GM10266 (cell line): ENCODE results near the gene U2SURP.
"Not testable (repeated sequence)": the region's sequence is repeated elsewhere in the genome, so short reads cannot be mapped to it uniquely, and the experiment has no call there.

Experiments used
- DNase-seq: peaks from one replicate; pipeline ENCODE4 v3.0.0; 2012; ENCODE audit errors: extremely low spot score
- CTCF ChIP-seq: IDR thresholded peaks from 2 replicates; pipeline ENCODE4 v1.5.1; 2012; ENCODE audit warnings: mild to moderate bottlenecking, low read depth; ENCODE audit not compliant: control insufficient read depth, insufficient read depth; ENCODE audit errors: missing control alignments

Gene U2SURP

DNA sequence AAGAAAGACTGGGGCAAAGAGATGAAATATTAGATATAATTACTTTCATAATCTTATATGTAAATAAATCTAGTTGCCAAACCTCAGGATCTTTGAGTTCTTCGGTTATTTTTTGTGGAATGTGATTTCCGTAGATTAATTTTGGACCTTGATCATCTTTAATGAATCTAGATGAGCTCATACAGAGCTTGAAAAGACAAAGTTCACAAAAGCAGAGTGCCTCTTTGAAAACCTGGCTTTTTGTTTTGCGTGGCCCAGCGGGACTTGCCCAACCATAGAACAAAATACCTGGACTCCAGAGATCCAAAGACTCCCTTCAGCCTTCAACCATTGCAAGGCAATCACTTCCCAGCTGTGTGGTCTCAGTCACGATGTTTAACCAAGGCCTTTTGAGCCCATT lies 63.4 kb downstream of the U2SURP start:
- no peak for TF ChIP-seq CTCF
- no peak for DNase-seq

GRCh38 chr3:143065364-143065763 lies 64.0 kb downstream of the U2SURP start:
- no peak for TF ChIP-seq CTCF
- DNase-seq, result no peak

DNA sequence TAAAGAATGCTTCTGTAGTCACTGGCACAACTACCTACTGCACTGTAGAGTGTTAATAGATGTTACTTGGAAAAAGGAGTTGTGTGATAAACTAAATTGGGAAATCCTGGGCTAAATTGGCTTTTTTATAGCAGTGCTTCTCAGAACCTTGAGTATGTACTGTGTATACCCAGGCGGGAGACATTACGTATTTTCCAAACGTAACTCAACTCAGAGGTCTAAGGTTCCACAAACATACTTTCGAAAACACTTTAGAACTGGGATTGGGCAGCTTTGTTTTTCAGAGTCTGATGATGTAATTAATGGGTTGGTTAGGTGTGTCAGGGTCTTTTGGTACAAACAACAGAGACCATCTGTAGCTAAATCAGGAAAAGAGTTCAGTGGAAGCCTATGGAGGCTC lies 64.7 kb downstream of the U2SURP start:
- TF ChIP-seq CTCF, result no peak
- no peak for DNase-seq

- no peak for TF ChIP-seq CTCF
- no peak for DNase-seq
Observed at GRCh38 chr3:143067201-143067600, 65.8 kb downstream of the U2SURP start.

DNA sequence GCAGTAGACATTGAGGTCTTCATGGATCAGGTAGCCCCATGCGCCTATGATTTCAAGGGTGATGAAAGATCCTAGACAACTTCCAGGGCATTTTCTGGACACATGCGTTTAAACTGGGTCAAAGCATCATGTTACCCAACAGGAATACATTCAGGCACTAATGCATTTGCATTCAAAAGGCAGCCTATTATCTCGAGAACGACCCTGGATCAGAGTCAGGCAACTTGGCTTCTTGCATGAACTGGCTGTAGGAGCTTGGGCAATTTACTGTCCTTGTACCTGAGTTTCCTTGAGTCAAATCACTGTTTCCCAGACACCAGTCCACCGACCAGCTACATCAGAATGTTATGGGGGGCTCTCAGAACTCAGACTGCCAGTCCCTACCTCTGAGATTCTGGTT lies 66.7 kb downstream of the U2SURP start:
- no peak for TF ChIP-seq CTCF
- no peak for DNase-seq

DNA sequence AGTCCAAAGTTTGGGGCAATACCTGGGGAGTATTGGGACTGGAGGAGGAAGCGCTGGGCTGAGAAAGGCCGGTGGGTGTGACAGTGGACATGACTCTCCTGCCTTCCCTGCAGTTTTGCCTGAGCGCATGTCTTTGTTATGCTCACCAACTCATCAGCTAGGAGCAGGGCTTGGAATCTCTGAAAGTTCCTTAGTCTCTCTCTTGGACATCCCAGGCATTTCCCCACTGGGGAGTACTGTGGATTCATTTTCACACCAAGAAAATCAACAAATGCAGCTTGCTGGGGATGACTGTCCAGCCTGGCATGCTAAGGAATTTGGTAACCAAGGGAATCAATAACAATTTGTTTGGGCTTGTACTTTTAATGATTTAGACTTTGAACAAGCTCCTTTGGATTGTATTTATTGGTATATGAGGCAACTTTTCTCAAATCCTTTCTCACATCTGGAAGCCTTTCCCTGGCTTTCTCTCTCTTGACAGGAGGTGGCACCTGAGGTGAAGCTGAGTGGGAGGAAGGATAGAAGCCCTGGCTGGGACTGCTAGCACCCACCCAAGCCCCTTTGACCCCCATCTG lies 69.7 kb downstream of the U2SURP start:
- no peak for DNase-seq
- TF ChIP-seq CTCF, result no peak

DNA sequence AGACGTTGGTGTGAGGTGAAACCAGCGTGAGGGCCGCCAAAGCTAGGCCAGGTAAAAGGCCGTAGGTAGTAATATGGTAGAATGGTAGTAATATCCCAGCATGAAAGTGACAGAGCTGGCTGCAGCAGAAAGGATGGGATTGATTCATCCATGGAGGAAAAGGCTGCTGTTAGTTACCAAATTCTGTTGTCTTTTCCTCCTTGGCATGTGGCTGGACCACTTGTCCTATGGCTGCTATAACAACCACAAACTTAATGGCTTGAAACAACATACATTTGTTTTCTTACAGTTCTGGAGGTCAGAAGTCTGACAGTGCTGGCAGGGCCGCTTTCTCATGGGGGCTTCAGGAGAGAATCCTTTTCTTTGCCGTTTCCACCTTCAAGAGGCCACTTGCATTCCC lies 70.4 kb downstream of the U2SURP start:
- no peak for TF ChIP-seq CTCF
- no peak for DNase-seq

- DNase-seq, result not testable (repeated sequence)
Observed at GRCh38 chr3:143072298-143073020, 71.1 kb downstream of the U2SURP start.

GRCh38 chr3:143073541-143073940 lies 72.2 kb downstream of the U2SURP start:
- not testable (repeated sequence) for DNase-seq

- not testable (repeated sequence) for DNase-seq
Observed at GRCh38 chr3:143073983-143074382, 72.6 kb downstream of the U2SURP start.
